Stimulated activated CD4-positive, alpha-beta T cell treated with anti-CD3 and anti-CD28 coated beads, TNF-alpha, amount 100 ng/mL, for 24 hours (primary cell): ENCODE results near the gene C16orf87.
"Not testable (repeated sequence)": the region's sequence is repeated elsewhere in the genome, so short reads cannot be mapped to it uniquely, and the experiment has no call there.

ENCODE experiments used
- DNase-seq, 3 experiments: peaks; one replicate each; pipeline ENCODE4 v3.0.0-alpha.2; 2020; ENCODE audit warnings: low read depth in 3 of 3

Gene C16orf87

DNA sequence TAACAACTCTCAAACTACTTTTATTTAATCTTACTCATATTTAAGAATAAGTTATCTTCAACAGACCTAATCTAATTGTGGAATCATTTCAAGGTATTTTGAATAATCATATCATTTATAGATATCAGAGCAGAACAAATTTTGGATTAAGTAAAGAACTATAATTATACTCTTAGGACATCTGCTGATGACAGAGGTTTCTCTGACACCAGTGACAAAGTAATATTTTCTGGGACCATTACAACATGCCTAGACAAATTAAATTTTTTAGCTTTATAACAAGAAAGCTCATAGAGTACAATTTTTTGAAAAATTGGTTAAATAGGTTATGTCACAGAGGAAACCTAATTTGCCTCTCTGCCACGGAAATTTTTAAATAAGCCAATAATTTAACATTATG is 30.5 kb downstream of the C16orf87 start:
- no peak for DNase-seq

DNA sequence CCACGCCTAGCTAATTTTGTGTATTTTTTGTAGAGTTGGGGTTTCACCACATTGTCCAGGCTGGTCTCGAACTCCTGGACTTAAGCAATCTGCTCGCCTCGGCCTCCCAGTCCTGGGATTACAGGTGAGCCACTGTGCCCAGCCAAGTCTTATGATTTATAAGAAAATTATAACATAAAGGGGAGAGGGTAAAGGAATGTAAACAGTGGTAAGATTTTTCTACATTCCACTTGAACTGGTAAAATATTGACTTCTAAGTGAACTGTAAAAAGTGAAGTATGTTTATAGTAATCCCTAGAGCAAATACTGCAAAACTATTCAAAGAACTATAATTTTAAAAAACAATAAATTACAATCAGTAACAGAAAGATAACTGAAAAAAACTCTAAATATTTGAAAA is 33.5 kb downstream of the C16orf87 start:
- DNase-seq: no peak

DNA sequence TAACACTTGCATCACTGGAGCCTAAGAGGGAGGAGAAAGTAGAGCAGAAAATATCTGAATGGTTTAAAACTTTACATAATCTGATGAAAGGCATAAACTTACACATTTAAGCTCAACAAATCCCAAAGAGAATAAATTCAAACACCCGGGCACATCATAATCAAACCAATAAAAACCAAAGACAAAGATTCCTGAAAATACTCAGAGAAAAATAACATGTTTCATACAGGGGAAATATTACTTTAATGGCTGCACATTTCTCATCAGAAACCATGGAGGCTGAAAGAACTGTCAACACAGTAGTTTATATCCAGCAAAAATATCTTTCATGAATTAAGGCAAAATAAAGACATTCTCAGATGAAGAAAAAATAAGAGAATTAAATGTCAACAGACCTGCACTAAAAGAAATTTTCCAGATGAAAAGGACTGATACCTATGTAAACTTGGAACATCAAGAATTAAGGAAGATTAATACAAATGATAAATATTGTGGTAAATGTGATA is 34.2 kb downstream of the C16orf87 start:
- DNase-seq: no peak

- DNase-seq: no peak
Observed at GRCh38 chr16:46793841-46794240, 37.1 kb downstream of the C16orf87 start.

DNA sequence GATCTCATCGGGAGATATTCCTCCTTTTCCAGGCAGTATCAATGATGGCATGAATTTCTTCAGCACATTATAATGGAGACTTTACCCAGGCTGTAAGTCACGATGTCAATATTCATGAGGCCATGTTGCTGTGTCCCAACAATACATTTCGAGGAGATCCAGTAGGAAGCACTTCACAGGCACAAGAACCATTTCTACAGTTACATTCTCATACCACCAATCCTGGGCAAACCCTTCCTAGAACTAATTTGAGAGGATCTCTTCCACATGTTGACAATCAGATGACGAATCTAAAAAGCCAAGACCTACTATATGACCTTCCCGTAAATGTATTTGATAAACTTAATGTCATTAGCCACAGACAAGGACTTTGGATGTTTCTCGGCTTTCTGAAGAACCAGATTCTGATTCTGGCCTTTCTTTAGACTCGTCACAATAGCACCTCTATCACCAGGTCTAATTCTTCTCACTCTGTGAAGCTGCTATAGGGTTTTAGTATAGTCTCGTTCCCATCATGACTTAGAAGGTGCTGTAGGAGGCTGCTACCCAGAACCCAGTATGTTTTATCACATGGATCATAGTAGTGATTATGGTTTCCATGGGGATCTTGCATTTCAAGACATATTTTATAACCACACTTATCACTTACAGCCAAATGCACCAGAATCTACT is 40.2 kb downstream of the C16orf87 start:
- no peak for DNase-seq

DNA sequence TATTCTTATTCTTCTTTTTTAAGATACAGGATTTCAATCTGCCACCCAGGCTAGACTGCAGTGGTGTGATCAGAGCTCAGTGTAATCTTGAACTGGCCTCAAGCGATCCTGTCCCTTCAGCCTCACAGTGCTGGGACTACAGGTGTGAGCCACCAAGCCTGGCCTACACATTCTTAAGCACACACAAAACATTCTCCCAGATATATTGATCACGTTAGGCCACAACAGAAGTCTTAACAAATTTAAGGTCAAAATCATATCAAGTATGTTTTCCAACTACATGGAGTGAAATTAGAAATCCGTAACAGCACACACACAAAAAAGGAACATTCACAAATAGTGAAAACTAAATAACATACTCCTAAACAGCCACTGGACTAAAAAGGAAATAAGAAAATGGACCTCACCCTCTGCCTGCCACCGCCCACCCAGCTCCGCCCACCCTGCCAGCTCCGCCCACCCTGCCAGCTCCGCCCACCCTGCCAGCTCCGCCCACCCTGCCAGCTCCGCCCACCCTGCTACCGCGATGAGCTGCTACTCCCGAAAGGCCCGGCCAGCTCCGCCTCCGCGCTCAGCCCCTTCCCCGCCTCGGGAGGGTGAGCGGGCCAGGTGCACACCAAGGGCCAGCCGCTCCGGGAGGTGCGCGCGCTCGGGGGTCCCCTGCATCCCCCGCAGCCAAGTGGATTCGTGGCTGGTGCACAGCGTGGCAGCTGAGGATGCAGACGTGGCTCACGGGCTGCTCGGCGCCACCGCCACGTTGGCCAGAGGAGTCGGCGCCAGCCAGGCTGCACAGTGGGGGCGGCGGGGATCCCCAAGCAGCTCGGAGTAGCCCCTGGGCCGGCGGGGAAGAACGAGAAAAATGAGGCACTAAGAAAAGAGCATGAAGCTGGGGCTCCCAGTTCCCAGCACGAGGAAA is 41.2 kb downstream of the C16orf87 start:
- DNase-seq: peak; percentile 51 to 75 (median 68)

DNA sequence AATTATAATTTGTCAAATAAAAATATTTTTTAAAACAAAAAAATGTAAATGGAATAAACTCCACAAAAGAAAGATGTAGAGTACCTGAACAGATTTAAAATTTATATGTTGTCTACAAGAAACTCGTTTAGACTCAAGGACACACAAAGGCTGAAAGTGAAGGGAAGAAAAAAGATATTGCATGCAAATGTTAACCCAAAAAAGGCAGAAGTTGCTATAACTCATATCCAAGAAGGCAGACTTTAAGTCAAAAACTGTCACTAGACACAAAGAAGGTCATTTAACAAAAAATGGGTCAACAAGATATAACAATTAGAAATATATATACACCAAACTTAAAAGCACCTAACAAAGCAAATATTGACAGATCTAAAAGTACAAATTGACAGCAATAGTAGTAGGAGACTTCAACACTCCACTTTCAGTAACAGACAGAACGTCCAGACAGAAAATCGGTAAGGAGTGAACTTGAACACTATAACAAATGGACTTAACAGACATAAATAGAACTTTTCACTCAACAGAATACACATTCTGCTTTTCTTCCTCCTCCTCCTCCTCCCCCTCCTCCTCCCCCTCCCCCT is 42.0 kb downstream of the C16orf87 start:
- DNase-seq: no peak

DNA sequence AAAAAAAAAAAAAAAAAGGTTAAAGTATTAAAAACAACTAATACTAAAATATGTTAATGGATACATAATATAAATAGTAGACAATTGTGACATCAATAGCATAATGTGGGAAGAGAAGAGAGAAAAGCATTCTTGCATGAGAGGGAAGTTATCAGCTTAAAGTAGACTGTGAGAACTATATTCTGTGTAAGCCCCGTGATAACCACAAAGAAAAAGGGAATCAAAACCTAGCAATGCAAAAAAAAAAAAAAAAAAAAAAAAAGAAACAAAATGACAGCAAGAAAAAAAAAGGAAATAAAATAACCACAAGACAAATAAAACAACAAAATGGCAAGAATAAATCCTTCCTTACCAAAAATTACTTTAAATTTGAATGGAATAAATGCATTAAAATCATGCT is 43.1 kb downstream of the C16orf87 start:
- DNase-seq: no peak

DNA sequence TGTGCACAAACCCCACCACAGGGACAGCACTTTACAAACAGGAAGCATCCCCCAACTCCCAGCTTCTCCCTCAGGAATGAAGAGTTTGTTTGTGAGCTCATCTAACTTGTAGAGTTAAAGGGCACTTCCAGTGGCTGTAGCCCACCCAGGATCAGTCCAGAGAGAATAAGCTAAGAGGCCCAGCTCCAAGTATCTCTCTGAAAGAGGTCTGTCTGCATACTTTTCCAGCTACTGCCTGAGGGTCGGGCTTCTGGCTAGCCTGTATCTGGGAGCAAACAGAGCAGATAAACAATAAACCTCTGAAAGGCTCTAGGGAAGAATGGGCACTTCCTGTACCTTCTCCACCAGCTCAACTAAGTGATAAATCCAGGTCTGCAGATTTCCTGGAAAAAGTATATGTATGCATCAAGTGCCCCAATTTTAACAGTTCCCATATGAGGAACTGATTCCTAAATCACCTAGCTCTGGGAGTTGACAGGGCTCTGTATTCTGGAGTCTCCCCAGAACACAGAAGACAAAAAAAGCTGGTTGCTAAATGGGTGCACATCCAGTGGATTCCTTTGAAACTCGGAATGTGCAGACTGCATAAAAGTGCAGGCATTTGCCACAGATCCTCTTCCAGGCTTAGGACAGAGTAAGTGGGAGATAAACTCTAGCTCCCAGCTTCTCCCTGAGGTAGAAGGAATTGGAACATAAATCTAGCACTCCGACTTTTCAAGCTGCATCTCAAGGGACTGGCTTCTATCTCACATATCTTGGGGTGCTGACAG is 45.7 kb downstream of the C16orf87 start:
- DNase-seq: no peak

- DNase-seq: not testable (repeated sequence)
Observed at GRCh38 chr16:46784569-46784968, 46.4 kb downstream of the C16orf87 start.

DNA sequence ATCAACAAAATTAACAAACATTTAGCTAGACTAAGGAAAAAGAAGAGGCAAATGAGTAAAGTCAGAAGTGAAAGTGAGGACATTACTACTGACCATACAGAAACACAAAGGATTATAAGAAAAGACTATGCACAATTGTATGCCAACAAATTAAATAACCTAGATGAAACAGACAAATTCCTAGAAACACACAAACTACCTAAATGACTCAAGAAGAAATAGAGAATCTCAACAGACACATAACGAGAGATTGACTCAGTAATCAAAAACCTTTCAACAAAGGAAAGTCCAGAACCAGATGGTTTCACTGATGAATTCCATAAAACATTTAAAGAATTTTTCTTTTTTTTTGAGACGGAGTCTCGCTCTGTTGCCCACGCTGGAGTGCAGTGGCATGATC is 47.2 kb downstream of the C16orf87 start:
- DNase-seq: no peak

DNA sequence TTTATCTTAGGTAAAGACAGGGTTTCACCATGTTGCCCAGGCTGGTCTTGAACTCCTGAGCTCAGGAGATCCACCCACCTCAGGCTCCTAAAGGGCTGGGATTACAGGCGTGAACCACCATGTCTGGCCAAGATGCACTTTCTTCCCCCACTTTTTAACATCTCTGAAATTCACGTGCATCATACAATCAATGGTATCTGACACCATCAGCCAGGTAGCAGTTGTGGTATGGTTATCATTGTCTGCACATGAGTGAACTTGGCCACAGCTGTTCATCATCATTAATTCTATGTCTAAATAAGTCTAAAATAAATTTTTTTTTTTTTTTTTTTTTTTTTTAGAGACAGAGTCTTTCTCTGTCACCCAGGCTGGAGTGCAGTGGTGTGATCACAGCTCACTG is 48.7 kb downstream of the C16orf87 start:
- no peak for DNase-seq

- DNase-seq: no peak
Observed at GRCh38 chr16:46777804-46778203, 53.2 kb downstream of the C16orf87 start.

- no peak for DNase-seq
Observed at GRCh38 chr16:46775214-46775613, 55.8 kb downstream of the C16orf87 start.

GRCh38 chr16:46774743-46775177 is 56.2 kb downstream of the C16orf87 start:
- no peak for DNase-seq

- DNase-seq: no peak
Observed at GRCh38 chr16:46772463-46772862, 58.5 kb downstream of the C16orf87 start.

DNA sequence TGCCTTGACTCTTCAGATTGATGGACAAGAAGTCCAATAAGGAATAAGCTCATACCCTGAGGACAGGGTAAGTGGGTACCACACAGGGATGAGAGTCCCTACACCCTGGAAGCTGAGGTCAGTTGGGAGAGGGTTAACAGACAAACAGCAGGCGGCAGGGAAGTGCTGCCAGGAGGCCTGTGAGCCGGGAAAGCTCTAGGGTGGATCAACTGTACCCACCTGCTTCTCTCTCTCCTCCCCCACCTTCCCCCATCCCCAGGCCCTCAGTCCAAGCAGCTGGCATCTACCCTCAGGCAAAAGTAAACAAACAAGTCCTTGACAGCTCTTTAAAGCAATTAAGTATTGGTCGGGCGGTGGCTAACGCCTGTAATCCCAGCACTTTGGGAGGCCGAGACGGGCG is 62.2 kb downstream of the C16orf87 start:
- DNase-seq: no peak

DNA sequence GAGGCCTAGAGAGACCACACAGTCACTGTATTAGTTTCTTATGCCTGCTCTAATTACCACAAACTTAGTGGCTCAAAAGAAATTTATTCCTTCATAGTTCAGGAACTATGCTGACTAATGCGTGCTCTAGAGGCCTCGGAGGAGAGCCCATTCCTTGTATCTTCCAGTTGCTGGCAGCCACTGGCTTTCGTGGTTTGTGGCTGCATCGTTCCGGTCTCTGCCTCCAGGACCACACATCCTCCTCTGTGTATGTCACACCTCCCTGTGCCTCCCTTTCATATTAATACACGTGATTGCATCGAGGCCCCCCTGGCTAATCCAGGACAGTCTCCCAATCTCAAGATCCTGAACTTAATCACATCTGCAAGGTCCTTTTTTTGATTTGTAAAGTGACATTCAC is 65.9 kb downstream of the C16orf87 start:
- no peak for DNase-seq

GRCh38 chr16:46763147-46763546 is 67.8 kb downstream of the C16orf87 start:
- no peak for DNase-seq

DNA sequence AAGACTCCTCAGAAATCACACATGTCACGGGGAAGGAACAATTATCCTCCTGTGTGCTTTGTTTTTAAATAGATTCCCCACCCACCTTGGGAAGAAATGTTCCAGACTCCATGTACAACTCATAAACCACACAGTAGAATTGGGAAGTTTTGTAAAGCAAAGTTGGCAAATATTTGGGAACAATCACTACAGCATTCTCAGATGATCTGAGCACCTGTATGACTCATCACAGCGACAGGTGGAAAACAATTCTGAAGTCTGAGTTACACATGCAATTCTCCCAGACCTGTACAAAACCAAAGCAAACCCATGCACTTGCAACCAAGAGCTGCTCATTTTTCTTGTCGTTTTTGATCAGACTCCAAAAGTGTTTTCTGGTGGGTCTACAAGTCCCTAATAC is 68.4 kb downstream of the C16orf87 start:
- DNase-seq: no peak

DNA sequence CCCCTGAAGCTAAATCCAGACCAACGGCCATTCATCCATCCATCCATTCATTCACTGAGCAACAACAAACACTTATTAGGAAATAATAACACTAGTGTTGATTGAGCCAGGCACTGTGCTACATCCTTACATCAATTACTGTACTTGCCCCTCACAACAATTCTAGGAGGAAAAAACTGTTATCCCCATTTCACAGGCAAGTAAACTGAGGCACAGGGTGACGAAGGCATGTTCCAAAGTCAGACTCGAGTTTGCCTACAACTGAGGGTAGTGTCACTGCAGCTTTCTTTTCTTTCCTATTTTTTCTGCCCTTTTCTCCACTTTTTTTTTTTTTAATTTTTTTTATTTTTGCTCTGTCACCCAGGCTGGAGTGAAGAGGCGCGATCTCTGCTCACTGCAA is 71.7 kb downstream of the C16orf87 start:
- no peak for DNase-seq
